Measurements from ENCODE around the gene KCTD2.

Gene KCTD2

DNA sequence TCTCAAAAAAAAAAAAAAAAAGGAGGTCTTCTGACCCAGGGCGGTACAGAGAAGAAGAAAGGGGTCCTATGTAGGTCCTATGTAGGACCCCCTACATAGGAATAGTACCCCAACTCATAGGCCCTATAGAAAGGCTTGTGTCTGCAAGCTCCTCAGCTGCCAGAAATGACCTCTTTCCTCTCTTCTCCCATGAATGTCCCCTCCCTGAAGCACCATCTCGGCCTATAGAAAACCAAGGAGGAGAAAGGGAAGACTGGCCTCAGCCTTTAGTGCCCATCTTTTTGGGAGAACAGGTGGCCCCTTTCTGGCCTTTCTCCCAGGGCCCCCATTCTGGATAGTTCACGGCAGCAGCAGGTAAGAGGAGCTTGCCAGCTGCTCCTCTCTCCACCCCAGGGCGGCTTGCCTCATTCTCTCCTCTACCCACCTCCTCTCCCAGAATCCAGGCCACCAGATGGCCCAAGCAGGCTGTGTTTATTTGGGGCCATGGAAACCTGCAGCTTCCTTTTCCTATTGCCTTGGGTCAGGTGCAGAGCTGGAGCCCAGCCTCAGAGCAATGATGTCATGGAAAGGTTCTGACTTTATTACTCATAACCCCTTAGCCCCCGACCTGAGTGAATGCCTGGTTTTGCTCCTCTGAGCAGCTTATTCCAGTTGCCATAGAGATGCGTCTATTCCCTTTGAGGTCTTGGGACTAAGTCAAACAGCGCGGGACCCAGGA is 36.2 kb upstream of the KCTD2 start:
- TF ChIP-seq, protein P1, sequence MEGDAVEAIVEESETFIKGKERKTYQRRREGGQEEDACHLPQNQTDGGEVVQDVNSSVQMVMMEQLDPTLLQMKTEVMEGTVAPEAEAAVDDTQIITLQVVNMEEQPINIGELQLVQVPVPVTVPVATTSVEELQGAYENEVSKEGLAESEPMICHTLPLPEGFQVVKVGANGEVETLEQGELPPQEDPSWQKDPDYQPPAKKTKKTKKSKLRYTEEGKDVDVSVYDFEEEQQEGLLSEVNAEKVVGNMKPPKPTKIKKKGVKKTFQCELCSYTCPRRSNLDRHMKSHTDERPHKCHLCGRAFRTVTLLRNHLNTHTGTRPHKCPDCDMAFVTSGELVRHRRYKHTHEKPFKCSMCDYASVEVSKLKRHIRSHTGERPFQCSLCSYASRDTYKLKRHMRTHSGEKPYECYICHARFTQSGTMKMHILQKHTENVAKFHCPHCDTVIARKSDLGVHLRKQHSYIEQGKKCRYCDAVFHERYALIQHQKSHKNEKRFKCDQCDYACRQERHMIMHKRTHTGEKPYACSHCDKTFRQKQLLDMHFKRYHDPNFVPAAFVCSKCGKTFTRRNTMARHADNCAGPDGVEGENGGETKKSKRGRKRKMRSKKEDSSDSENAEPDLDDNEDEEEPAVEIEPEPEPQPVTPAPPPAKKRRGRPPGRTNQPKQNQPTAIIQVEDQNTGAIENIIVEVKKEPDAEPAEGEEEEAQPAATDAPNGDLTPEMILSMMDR (conservative IDR thresholded peaks at IDR 0.05; ENCODE audit: control insufficient read depth, insufficient read depth, low read depth, low read length): no peak
- DNase-seq (ENCODE audit: low read depth): peak; percentile 69
- H3K4me3 ChIP-seq (ENCODE audit: control insufficient read depth, low read depth, low read length): no peak overlapping the region

DNA sequence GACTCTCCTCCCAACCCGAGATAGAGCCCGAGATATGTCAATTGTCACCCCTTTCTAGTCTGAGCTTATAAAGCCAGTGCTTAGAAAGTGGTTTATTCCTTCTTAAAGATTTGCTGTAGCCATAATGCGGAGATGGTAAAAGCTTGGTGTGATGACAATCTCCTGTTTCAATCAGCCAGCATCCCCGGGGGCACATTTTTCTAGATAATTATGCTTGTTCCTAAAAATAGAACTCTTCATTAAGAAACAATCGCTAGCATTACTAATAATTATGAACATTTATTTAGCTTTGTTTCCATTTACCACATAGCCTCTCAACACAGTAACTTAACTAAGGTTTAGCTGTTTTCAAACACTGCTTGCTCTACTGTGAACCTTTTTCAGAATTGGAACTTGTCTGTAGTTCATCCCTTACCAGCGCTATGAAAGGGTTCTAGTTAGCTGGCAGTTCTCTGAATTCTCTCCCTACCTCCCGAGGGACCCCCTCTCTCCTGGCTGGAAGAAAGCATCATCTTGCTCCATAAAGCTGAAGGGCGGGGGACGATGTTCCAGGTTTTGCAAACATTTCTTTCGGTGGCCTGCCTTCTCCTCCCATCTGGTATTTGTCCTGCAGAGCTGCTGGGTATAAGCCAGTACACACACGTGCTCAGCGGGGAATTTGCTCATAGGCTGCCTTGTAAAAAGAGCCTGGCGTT is 35.5 kb upstream of the KCTD2 start:
- H3K4me3 ChIP-seq (ENCODE audit: control insufficient read depth, low read depth, low read length): peak overlapping the region; percentile 90
- TF ChIP-seq, protein P1 (conservative IDR thresholded peaks at IDR 0.05; ENCODE audit: control insufficient read depth, insufficient read depth, low read depth, low read length): no peak
- DNase-seq (ENCODE audit: low read depth): peak; percentile 78

DNA sequence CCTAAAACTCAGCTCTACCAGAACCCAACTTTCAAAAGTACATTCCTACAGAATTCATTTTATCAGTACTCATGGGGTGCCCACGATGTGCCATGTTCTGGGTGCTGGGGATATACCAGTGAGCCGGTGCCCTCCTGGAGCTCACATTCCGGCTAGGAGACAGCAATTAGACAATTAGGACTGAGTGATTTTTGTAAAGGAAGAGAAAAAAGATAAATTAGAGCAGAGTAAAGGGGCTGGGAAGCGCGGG is 35.0 kb upstream of the KCTD2 start:
- TF ChIP-seq, protein P1 (conservative IDR thresholded peaks at IDR 0.05; ENCODE audit: control insufficient read depth, insufficient read depth, low read depth, low read length): no peak
- DNase-seq (ENCODE audit: low read depth): no peak
- peak overlapping the region; percentile 90 for H3K4me3 ChIP-seq (ENCODE audit: control insufficient read depth, low read depth, low read length)

DNA sequence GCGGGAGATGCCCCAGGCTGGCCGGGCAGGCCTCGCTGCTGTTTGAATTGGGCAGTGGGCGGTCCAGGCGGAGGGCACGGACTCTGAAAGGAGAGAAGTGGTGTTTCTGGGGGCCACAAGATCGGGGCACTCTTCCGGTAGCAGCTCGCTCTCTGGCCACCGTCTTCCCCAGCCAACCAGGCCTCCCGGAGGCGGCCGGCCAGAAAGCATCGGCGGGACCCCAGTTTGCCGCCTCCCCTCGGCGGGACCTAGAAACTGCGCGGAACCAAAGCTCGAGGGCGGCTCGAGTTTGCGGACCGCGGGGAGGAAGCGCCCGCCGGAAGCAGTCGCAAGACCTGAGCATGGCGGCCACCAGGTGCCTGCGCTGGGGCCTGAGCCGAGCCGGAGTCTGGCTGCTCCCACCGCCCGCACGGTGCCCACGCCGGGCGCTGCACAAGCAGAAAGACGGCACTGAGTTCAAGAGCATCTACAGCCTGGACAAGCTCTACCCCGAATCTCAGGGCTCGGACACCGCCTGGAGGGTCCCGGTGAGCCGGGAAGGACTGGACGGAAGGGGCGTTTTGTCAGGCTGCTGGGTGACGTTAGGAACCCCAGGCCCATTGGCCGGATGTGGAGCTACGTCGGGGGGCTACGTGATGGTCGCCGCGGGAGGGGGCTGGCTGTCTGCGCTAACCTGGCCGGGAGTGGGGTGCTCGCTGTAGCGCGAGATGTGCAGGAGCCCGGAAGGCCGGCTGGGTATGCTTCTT is 34.5 kb upstream of the KCTD2 start, which contains the start of gene MRPL58:
Gene MRPL58 (plus strand): TSS at position 325 of the 746 bp plus-strand sequence. CDS start 17 bp downstream, at position 342.
- TF ChIP-seq, protein P1 (conservative IDR thresholded peaks at IDR 0.05; ENCODE audit: control insufficient read depth, insufficient read depth, low read depth, low read length): peak; percentile 38
- peak; percentile 75 for DNase-seq (ENCODE audit: low read depth)
- peak within 1 kb of the TSS; percentile 90 for H3K4me3 ChIP-seq (ENCODE audit: control insufficient read depth, low read depth, low read length)

DNA sequence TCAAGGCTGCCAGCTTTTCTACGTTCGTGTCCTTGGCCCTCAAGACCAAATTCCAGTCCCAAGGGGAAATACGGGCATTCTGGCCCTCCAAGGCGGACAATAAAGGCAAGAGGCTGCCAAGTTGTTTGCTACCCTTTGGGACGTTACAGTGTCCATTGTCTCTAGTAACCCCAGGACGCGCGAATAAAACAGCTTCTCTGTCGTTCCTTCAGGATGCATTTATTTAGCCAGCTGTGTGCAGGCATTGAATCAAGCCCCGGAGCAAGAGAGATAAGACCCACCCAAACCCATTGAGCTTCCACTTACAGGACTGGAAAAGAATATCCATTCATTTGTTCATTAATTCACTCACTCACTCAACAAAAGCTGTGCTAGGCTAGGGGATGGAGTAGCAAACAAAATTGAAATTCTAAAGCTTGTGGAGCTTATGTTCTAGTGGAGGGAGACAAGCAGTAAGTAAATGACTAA is 33.9 kb upstream of the KCTD2 start:
- DNase-seq (ENCODE audit: low read depth): no peak
- H3K4me3 ChIP-seq (ENCODE audit: control insufficient read depth, low read depth, low read length): peak overlapping the region; percentile 90
- TF ChIP-seq, protein P1 (conservative IDR thresholded peaks at IDR 0.05; ENCODE audit: control insufficient read depth, insufficient read depth, low read depth, low read length): no peak

DNA sequence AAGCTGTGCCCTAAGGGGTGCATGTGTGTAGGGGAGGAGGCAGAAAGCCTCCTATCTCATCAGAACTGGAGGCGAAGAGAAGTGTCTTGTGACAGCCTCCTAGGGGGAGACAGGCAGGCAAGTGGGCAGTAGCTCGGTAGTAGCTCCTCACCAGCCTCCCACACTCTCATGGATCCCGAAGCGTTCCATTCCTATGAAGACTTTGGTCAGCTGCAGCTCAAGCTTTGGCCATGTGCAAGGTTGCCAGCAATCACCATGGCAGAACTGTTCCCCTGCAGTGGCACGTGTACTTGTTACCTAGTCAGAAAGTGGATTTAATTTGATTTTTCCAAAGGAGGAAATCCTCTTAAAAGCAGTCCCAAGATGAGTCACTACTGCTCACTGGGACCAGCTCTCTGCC is 27.9 kb upstream of the KCTD2 start:
- TF ChIP-seq, protein P1 (conservative IDR thresholded peaks at IDR 0.05; ENCODE audit: control insufficient read depth, insufficient read depth, low read depth, low read length): no peak
- H3K4me3 ChIP-seq (ENCODE audit: control insufficient read depth, low read depth, low read length): no peak overlapping the region
- no peak for DNase-seq (ENCODE audit: low read depth)
